SK-N-SH (cell line): Measurements from ENCODE around the gene KRTAP15-1.

Source experiments
- EZH2phosphoT487 ChIP-seq: fragments of 200-600 bp; sonication (generic); IDR thresholded peaks from 2 replicates; pipeline ENCODE4 v1.6.1; 2017; ENCODE audit warnings: low read depth, mixed run types, mild to moderate bottlenecking, antibody characterized with exemption, moderate library complexity, borderline replicate concordance
- RFX5 ChIP-seq: IDR thresholded peaks from 2 replicates; pipeline ENCODE4 v1.6.1; 2012; ENCODE audit warnings: mild to moderate bottlenecking, improper control_type of control experiment, low read length
- TAF1 ChIP-seq: IDR thresholded peaks from 2 replicates; pipeline ENCODE4 v1.6.1; 2012; ENCODE audit warnings: low read depth, mild to moderate bottlenecking, low read length, moderate library complexity, borderline replicate concordance
- TEAD4 ChIP-seq: IDR thresholded peaks from 2 replicates; pipeline ENCODE4 v1.4.0; 2012; ENCODE audit warnings: mild to moderate bottlenecking, borderline replicate concordance; ENCODE audit not compliant: insufficient read depth
- TF ChIP-seq, protein P1 (sequence below): IDR thresholded peaks from 2 replicates; pipeline ENCODE4 v1.6.1; 2012; ENCODE audit warnings: mild to moderate bottlenecking, low read depth, low read length, moderate library complexity
- TF ChIP-seq, protein P2 (sequence below): fragments of 200-600 bp; sonication (generic); IDR thresholded peaks from 2 replicates; pipeline ENCODE4 v1.6.1; 2017; ENCODE audit warnings: antibody characterized with exemption, mild to moderate bottlenecking, moderate library complexity

- TF ChIP-seq, protein P1, sequence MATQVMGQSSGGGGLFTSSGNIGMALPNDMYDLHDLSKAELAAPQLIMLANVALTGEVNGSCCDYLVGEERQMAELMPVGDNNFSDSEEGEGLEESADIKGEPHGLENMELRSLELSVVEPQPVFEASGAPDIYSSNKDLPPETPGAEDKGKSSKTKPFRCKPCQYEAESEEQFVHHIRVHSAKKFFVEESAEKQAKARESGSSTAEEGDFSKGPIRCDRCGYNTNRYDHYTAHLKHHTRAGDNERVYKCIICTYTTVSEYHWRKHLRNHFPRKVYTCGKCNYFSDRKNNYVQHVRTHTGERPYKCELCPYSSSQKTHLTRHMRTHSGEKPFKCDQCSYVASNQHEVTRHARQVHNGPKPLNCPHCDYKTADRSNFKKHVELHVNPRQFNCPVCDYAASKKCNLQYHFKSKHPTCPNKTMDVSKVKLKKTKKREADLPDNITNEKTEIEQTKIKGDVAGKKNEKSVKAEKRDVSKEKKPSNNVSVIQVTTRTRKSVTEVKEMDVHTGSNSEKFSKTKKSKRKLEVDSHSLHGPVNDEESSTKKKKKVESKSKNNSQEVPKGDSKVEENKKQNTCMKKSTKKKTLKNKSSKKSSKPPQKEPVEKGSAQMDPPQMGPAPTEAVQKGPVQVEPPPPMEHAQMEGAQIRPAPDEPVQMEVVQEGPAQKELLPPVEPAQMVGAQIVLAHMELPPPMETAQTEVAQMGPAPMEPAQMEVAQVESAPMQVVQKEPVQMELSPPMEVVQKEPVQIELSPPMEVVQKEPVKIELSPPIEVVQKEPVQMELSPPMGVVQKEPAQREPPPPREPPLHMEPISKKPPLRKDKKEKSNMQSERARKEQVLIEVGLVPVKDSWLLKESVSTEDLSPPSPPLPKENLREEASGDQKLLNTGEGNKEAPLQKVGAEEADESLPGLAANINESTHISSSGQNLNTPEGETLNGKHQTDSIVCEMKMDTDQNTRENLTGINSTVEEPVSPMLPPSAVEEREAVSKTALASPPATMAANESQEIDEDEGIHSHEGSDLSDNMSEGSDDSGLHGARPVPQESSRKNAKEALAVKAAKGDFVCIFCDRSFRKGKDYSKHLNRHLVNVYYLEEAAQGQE, result no peak
- TF ChIP-seq EZH2phosphoT487 (no peak), RFX5 (no peak), TEAD4 (no peak), TAF1 (no peak)
- TF ChIP-seq, protein P2, sequence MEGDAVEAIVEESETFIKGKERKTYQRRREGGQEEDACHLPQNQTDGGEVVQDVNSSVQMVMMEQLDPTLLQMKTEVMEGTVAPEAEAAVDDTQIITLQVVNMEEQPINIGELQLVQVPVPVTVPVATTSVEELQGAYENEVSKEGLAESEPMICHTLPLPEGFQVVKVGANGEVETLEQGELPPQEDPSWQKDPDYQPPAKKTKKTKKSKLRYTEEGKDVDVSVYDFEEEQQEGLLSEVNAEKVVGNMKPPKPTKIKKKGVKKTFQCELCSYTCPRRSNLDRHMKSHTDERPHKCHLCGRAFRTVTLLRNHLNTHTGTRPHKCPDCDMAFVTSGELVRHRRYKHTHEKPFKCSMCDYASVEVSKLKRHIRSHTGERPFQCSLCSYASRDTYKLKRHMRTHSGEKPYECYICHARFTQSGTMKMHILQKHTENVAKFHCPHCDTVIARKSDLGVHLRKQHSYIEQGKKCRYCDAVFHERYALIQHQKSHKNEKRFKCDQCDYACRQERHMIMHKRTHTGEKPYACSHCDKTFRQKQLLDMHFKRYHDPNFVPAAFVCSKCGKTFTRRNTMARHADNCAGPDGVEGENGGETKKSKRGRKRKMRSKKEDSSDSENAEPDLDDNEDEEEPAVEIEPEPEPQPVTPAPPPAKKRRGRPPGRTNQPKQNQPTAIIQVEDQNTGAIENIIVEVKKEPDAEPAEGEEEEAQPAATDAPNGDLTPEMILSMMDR, result no peak
Measured at GRCh38 chr21:30486180-30486579, 46.1 kb downstream of the KRTAP15-1 start.
